ENCODE data around the gene PISD.

Gene PISD

DNA sequence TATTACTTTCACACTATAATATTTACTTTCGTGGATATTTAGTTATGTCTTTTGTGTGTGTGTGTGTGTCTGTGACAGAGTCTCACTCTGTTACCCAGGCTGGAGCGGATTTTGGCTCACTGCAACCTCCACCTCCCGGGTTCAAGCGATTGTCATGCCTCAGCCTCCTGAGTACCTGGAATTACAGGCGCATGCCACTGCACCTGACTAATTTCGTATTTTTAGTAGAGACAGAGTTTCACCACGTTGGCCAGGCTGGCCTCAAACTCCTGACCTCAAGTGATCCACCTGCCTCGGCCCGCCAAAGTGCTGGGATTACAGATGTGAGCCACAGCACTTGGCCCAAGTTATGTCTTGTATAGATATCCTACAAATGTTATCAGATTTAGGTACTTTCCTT is 9.9 kb downstream of the PISD start:
- DNase-seq = no peak

DNA sequence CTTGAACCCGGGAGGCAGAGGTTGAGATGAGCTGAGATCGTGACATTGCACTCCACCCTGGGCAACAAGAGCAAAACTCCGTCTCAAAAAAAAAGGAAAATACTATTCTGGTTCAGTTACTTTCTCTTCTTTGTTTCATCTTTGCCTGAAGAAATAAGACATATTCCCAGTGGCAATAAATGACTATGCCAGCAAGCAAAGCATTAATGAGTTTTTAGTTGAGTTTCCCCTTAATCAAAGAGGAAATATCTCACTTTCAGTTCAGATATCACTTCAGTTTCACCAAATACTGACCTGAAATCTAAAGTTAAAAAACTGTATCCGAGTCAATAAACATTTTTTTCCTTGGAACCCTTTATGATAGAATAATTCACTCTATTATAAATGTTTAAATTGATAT is 10.4 kb downstream of the PISD start:
- no peak for DNase-seq

DNA sequence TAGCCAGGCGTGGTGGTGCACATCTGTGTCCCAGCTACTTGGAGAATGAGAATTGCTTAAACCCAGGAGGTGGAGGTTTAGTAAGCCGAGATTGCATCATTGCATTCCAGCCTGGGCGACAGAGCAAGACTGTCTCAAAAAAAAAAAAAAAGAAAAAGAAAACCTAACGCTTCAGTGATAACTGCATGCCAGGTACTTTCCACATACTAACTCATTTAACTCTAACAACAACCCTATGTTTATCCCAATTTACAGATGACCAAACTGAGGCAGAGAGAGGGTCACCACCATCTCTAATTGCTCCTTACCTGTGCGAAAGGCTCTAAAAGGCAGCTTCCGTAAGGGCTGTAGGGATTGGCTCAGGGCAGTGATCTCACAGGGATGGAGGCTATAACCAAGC is 11.6 kb downstream of the PISD start:
- no peak for DNase-seq

DNA sequence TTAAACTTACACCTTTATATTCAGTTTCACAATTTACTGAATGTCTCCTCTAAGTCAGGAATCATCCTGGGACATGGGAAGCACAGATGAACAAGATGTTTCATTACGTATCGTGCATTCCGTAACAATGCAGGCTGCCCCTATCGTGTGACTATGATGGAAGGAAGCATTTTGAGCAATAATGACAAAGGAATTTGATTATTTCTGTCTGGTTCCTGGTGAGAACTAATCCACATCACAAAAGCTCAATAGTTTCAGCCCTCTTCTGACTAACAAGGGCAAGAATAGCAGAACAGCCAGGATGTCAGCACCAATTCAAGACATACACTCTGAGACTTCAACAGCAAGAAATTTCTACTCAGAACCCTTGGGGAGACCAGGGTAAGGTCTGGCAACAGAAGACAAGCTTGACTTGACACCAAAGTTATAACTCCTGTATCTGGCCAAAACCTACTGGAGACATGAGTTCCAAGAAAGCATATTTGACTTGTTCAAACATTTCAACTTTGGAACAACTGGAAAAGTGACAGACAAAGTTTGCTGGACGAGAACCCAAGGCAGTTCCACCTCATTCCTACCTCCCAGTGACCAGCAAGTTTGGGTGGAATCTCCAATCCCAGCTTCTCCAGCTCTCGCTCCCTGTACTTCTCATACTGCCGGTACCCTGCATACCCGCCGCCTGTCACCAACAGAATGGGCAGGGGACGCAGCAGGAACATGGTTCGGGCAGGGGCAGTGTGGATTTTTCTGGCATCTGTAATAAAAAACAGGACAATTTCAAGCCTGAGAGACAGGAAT is 14.3 kb downstream of the PISD start:
- DNase-seq = no peak

DNA sequence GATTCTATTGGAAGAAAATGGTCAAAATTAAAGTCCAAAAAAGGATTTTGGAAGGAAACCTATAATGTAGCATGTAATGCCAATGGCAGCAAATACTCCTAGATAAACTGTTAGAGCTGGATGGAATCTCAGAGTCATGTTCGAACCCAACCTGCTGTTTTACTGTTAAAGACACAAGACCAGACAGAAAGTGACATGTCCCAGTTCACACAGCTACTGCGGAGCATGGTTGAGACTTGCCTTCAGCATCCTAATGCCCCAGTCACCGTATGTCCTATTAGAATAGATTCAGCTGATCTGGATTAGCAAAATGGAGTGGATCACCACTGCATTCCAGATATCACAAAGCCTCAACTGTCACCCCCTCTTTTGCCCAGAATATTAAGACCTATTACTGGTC is 14.9 kb downstream of the PISD start:
- DNase-seq = no peak

DNA sequence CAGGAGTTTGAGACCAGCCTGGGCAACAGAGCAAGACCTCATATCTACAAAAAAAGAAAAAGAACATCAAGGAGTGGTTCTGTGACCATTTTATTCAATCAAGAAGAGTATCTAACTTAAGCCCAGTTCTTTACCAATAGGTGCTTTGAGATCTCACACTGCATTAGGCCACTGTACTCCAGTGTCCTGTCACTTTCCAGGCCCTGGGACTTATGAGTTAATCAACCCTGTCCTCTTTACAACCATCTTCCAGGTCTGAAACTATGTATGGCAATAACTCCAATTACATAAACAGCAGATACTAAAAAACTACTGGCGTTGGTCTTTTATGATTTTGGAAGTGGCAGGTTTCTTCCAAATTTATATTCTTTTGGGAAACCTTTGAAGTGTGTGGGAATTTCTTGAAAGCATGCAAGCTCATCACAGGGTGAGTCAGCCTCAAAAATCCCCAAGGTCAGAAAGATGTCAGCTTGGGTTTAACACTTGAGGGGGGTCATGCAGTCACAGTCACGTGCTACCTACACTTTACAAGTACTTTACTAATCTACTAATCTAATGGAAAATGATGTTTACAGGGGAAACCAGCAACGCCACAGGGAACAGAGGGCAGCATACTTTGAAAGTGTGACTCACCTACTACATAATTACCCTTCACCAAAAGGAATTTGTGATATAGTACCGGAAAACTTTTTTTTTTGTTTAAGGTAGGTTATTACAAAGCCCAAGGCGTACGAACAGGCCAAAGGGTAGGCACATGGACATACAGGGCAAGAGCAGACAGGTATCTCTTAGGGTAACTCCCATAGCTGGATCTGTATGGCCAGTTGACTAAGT is 15.6 kb downstream of the PISD start:
- no peak for DNase-seq

DNA sequence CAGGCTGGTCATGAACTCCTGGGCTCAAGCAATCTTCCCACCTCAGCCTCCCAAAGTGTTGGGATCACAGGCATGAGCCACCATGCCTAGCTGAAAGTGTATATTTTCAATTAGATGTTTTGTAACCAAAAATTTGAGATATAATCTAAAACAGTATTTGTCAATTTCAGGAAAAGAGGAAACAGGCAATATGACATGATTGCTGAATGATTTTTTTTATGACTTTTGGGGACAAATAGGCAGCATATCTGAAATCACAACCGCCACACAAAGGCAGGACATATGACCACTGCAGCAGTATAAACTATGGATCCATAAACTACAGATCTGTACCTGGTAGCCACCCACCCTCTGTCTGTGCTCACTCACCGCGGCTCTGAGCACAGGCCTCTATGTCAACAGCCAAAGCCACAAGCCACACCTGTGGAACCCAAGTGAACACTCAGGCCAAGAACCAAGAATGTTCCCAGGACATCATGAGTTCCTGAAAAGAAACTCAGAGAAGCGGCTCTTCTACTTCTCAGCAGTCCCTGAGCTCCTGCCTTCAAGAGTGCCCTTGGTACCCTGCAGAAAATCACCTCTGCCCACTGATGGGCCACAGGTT is 22.5 kb downstream of the PISD start:
- DNase-seq = no peak

DNA sequence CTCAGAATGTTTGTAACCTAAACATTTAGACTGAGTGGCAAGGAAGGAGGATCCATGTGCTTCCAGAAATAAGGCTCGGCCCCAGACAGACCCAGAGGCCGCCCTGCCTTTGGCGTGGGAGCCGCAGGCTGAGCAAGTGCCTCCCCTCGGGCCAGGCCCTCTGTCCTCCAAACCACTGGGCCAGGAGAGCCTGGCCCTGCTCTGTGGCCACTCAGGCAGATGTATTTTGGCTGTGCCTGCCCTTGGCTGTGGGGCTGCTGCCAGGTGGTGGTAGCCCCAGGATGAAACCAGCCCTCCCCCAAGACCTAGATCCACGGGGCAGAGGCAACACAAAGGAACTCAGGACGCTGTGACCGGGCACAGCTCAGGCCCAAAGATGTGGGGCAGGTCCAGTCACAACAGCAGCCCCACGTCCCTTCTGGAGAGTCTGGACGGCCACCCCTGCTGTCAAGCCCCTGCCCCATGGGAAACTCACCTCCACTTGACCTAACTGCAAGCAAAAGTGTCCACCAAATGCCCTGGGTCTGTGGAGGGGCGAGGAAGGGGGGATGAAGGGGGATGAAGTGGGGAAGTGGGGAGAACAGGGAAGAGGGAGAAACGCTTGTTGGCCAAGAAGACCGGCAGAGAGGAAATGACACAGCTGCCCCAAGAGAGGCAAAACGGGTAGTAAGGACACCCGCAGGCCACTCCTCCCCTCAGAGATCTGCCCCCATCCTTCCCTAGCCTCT is 24.0 kb downstream of the PISD start:
- no peak for DNase-seq

DNA sequence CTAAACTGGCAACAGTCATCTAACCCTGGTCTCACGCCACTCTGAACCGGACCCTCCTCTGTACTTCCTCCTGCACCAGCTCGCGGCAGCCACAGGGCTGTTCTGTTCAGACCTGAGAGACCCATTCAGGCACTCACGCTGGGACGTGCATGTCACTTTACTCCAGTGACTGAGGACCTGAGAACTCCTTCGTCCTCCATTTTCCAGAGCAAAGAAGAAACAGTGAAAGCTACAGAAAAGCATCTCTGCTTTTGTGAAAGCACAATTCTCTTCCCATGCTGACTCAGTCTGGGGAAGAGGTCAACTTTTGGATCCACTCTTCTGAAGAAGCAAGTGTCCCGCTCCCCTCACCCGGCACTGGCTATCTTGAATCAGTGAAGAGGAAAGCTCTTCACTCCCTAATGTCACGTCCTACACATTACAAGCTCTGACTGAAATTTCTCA is 24.5 kb downstream of the PISD start:
- no peak for DNase-seq

DNA sequence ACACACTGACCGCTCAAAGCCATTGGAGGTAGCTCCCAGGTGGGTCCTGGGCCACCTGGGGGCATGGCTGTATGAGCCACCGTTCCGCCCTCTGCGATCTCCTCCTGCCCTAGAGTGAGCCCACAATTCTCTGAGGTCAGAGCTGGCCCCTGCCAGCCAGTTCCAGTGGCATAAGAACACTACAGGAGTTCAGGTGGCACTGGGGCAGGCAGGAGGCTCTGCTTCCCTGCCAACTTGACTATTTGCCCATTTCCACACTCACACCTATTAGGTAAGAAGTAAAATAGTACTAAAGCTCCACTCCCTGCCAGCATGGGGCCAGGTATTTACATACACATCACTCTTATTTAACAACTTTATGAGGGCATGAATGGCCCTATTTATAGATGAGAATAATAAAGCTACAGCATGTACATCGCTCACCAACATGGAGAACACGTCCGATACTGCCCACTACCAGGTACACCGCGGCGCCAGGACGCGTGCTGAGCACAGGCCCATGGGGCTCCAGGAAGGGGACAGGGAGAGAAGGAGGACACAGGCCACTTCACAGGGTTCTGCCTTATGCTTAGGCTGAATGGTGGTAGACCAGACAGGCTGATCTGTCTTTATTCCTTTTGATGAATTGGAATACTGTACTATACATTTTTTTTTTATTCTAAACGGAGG is 26.2 kb downstream of the PISD start:
- no peak for DNase-seq

DNA sequence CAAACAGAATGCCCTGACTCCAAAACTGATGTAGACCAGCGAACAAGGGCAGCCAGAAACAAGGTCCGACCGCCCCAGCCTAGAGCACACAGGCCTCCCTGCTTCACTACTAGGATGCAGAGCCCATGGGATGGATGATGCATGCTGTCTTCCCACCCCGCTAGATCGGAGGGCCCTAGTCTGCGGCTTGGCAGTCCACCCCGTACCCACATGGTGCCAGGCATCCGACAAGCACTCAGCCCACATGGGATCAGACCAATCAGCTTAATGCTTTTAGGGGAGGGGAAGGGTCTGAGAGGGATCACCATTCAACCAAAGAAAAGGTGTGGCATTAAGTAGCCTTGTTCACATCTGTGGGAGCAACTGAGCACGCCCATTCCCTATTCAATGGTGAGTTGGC is 30.6 kb downstream of the PISD start:
- no peak for DNase-seq

DNA sequence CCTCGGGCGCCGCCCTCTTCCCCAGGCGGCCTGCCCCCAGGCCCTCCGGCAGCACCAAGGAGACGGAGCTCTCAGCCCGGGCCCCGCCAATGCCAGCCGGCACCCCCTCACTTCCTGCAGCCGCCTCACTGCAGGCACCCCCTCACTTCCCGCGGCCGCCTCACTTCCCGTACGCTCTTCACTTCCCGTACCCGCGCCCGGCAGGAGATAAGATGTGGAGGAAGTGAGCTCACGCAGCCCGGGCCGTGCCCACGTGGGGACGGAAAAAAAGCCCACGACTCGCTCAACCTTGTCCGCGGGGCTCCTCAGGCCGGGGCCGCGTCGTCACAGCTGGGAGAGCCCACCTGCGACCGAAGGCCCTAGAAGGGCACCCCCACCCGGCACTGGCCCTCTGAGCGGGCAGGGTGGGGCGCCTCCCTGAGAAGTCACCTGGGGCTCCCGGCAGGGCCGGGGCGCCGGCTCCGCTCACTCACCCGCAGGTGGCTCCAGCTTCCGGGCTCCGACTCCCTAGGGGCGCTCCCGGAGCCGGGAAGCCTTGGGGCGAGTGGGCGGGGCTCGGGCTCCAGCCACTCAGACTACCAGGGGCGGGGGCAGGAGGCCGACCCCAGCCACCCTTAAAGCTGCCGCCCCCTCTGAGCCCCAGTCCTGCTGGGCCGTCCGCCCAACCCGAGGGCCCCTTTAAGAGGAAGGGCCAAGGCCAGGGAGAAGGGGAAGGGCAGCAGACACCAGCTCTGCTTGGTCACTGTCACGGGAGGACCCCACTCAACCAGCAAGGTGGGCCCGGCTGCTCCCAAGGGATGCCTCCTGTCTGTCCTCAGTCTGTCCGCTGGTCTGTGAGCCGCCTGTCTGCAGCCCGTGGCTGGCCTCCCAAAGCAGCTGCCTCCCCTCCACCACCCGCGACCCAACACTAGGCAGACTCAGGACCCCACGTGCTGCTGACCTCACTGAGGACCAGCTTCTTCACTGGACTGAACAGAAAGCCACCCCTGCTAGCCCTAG is 31.4 kb downstream of the PISD start:
- peak; percentile 84 for DNase-seq

DNA sequence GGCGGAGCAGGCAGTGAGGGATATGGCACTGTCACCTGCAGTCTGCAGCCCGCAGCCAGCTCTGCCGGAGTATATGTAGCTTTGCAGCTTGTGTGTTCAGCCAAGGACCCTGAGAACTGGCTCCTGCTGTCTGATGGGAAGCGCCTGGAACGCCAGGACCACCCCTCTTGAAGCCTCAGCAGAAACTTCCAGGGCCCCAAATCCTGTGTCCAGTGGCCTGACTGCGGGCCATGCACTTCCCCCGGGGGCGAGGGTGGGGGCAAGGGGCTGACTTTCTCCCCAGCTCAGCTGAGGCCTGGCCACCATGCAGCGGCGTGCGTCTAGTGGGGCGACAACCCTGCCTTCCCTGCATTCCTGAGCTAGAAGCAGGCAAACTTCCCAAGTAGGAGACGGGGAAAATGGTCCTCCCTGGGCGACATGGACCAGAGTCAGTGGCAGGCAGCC is 32.3 kb downstream of the PISD start:
- no peak for DNase-seq

DNA sequence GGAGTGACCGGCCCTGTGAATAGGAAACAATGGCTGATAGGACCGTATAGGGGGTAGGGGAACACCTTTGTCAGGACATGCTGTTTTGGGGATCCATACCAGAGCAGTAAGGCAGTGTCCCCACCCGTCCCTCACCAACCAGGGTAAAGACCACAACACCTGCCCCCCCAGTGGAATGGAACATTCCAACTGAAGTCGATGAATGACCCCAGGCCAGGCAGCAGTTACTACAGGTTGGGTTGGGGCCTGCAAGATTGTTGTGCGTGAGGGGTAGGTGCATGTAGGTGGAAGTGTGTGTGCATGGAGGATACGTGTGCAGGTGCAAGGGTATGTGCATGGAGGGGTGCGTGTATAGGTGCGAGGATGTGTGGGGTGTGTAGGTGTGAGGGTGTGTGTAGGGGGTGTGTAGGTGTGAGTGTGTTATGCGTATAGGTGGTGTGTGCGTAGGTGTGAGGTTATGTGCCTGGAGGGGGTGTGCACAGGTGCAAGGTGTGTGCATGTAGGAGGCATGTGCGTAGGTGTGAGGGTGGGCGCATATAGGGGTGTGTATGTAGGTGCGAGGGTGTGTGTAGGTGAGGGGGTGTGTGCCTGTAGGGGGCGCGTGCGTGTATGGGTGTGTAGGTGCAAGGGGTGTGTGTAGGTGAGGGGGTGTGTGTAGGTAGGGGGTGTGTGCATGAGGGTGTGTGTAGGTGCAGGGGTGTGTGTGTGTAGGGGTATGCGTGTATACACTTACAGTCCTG is 32.9 kb downstream of the PISD start:
- DNase-seq = no peak

DNA sequence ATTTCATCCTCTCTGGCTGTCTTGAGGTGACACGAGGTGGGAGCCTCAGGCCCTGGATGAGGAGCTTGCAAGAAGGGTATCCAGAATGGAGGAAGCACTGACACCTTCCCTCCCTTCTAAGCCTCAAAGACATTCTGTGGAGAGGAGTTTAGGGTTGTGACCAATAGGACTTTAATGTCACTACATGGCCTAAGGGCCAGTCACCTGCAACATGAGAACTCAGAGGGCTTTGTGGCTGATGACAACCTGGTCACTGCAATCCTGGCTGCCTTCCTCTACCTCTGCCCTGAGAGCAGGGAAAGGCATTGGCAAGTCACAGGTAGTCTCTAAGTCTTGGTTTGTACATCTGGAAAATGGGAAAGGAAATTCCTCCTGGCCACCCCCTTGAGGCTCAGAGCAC is 33.7 kb downstream of the PISD start:
- no peak for DNase-seq

DNA sequence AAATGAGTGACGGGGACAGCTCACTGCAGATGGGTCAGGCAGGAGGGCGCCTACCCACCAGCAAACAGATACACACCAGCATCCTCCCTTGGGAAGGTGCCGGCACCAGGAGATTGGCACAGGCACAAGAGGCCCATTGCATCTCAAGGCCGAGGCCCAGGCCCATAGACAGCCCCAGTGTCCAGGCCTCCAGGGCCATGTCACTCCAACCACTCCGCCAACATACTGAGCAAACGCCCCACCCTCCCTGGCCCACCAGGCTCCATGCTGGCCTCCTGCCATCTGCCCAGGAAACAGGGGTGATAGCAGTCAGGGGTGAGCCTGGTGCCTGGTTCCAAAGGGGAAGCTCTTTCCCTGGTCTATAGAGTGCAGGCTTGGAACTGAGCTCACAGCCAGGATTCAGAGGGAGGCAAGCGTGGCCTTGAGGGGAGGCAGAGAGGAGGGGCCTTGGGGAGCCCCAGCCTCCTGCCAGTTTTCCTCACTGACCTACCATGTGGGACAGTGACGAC is 34.7 kb downstream of the PISD start:
- no peak for DNase-seq

DNA sequence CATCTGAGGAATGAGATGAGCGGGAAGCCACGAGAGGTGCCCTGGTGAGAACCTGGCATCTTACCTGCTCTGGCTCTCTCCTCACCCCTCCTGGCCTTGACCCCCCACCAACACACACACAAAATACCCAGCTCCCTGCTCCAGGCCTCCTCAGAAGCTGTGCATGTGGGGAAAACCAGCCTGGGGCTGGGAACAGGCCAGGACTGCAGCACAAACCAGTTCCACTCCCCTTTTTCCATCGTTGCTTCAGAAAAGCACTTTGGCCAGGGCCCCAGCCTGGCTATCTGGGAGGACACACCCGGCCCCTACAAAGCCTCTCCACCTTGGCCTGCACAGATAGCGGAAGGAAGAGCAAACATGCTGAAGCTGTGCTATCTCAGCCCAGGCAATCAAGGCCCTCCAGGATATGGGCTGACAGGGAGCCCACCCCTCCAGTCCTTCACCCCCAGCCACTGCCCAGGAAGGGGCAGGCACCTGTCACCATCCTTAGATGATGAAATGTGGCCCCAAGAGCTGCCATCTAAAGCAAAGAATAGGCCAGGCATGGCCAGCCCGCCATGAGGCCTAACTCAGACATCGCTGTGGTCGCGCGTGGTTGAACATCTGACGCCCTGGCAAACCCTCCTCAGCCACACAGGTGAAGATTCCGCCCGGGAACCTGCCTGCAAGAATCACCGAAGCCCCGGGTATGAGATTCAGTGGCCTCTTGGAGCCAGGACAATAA is 35.4 kb downstream of the PISD start:
- DNase-seq = peak; percentile 72

DNA sequence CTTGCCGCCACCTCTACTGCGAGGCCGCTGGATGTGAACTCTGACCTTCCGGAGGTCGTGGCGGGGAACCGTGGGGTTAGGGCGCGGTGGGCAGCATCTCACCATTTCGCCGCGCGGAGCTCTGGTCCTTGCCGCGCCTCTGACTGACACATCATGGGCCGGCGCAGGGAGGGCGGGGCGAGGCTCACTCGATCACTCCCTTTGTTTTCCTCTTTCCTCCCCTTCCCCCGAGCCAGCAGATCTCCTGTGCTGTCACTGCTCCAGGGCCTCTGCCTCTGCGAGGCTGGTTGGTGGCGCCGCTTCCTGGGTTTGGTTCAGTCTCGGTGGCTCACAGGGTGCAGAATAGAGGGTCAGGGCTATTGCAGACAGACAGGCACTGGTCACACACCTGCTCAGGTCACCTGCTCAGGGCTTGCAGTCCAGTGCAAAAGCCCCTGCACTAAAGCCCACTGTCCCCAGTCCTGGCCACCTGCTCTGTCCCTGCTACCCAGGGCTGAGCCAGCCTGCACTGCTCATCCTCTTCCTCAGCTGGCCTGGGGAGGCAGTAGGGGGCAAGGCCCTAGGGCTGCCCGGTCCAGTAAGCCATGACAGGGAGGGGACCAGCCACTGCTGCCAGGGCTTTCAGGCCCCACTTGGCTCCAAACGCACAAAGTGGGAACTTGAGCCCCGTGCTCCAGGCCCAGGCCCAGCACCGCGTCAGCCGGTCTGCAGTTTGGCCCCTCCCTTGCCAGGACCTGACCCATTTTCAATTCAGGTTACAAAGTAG is 36.2 kb downstream of the PISD start:
- DNase-seq = peak; percentile 57

DNA sequence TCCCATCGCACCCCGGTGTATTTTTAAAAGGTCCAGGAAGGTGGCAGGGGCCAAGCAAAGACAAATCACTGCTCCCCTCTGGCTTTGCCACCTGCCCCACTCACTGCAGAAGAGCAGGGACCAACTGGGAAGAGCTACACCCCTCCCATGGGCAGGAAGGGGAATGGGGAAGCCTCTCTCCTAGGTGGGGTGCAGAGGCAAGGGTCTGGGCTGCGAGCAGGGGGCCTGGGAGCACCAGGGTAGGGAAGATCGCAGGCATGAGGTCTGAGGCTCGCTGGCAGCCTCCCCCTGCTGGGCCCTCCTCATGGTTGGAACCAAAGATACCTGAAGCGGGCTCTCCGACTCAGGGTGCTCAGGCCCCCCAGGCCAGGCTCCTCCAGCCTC is 36.8 kb downstream of the PISD start:
- no peak for DNase-seq

Measured in left hindlimb (tissue), 1 donor.